ENCODE results near the gene FA2H.
"Not testable (repeated sequence)": the region's sequence is repeated elsewhere in the genome, so short reads cannot be mapped to it uniquely, and the experiment has no call there.

Gene FA2H

GRCh38 chr16:74743045-74743667, 31.5 kb downstream of the FA2H start:
- no peak for DNase-seq

GRCh38 chr16:74742051-74742481, 32.6 kb downstream of the FA2H start:
- no peak for DNase-seq

- DNase-seq: no peak
These were observed 33.8 kb downstream of the FA2H start for GRCh38 chr16:74740795-74741304.

- no peak for DNase-seq
These were observed 35.3 kb downstream of the FA2H start for GRCh38 chr16:74739275-74739674.

GRCh38 chr16:74738816-74739215, 35.8 kb downstream of the FA2H start:
- DNase-seq: no peak

- DNase-seq: no peak
These were observed 36.5 kb downstream of the FA2H start for GRCh38 chr16:74738113-74738541.

GRCh38 chr16:74737521-74737920, 37.1 kb downstream of the FA2H start:
- DNase-seq: no peak

- no peak for DNase-seq
These were observed 38.0 kb downstream of the FA2H start for GRCh38 chr16:74736531-74737157.

GRCh38 chr16:74735554-74735953, 39.1 kb downstream of the FA2H start:
- no peak for DNase-seq

- no peak for DNase-seq
These were observed 39.5 kb downstream of the FA2H start for GRCh38 chr16:74735162-74735452.

GRCh38 chr16:74734361-74735161, 40.1 kb downstream of the FA2H start:
- DNase-seq: no peak

- DNase-seq: no peak
These were observed 41.8 kb downstream of the FA2H start for GRCh38 chr16:74732707-74733350.

- DNase-seq: no peak
These were observed 42.7 kb downstream of the FA2H start for GRCh38 chr16:74731853-74732477.

- no peak for DNase-seq
These were observed 44.6 kb downstream of the FA2H start for GRCh38 chr16:74729783-74730683.

GRCh38 chr16:74727903-74728302, 46.7 kb downstream of the FA2H start:
- no peak for DNase-seq

- no peak for DNase-seq
These were observed 47.9 kb downstream of the FA2H start for GRCh38 chr16:74726716-74727115.

GRCh38 chr16:74725651-74726455, 48.8 kb downstream of the FA2H start:
- DNase-seq: no peak

GRCh38 chr16:74724820-74725549, 49.6 kb downstream of the FA2H start:
- no peak for DNase-seq

- no peak for DNase-seq
These were observed 51.4 kb downstream of the FA2H start for GRCh38 chr16:74723256-74723655.

GRCh38 chr16:74722156-74722555, 52.5 kb downstream of the FA2H start:
- not testable (repeated sequence) for DNase-seq
